ENCODE data around the gene AP1S2. TPM values are rescaled to one million over a fixed set of nuclear protein-coding genes. Genes with fewer than 3 reads are reported as not detected.

AP1S2 gene
- polyA plus RNA-seq, 1 of the 3 experiments (the other 2 are of a cell fraction): 17.7 TPM

- TF ChIP-seq USF1 (IDR thresholded peaks at IDR 0.05; ENCODE audit: borderline replicate concordance, low read depth) (no peak), CHD2 (IDR thresholded peaks at IDR 0.05; ENCODE audit: low read length, partially characterized antibody) (no peak), USF2 (IDR thresholded peaks at IDR 0.05; ENCODE audit: borderline replicate concordance, low read depth, low read length) (no peak)
Observed at GRCh38 chrX:15873566-15873965, 19.0 kb upstream of the AP1S2 start (continued).

GRCh38 chrX:15870310-15870709 lies 15.7 kb upstream of the AP1S2 start:
- Histone ChIP-seq H3K4me3 (ENCODE audit: low read depth in 2 of 2, low read length in 1 of 2) (no peak overlapping the region), H3K36me3 (replicated peaks in 1 of 2; ENCODE audit: control insufficient read depth in 1 of 2, insufficient read depth in 2 of 2, low read length in 1 of 2) (no peaks in the 10 kb centered on the region), H3K4me1 (ENCODE audit: control insufficient read depth in 1 of 2, insufficient read depth in 2 of 2, low read depth in 1 of 2, low read length in 1 of 2) (no peaks in the 10 kb centered on the region), H4K20me1 (ENCODE audit: insufficient read depth) (no peaks in the 10 kb centered on the region), H3K9me2 (no peaks in the 10 kb centered on the region), H3K9me3 (no peaks in the 10 kb centered on the region), H2AFZ (ENCODE audit: low read depth) (no peak overlapping the region), H3K27ac (ENCODE audit: low read depth in 2 of 2, low read length in 1 of 2) (no peak overlapping the region), H3F3A (replicated peaks; ENCODE audit: insufficient read depth) (no peaks in the 10 kb centered on the region), H3K79me2 (ENCODE audit: insufficient read depth) (no peaks in the 10 kb centered on the region), H3K9ac (no peak overlapping the region), H3K4me2 (no peak overlapping the region), H3K27me3 (ENCODE audit: insufficient read depth) (peaks cover 15% of the 10 kb centered on the region; the same call in 1 of the 2 replicates)
- DNase-seq: no peak
- ChIA-PET CTCF (interaction anchor here (0.6 kb wide), 1 partner anchor 60 kb away, joined by 3 read pairs; no protein-coding TSS in a partner anchor), POLR2A (no interaction called here)
- 33% methylated on average over 4 of the region's 4 CpGs for WGBS (ENCODE audit: low lambda C conversion rate)
- no peak for TF ChIP-seq USF1 (IDR thresholded peaks at IDR 0.05; ENCODE audit: borderline replicate concordance, low read depth)
- no peak for TF ChIP-seq TCF12 (IDR thresholded peaks at IDR 0.05)
- TF ChIP-seq MXI1 (IDR thresholded peaks at IDR 0.05; ENCODE audit: low read depth, low read length): no peak
- TF ChIP-seq NFIC (IDR thresholded peaks at IDR 0.05; ENCODE audit: borderline replicate concordance): no peak
- no peak for TF ChIP-seq SIN3A (IDR thresholded peaks at IDR 0.05; ENCODE audit: borderline replicate concordance, low read depth, low read length)
- TF ChIP-seq RXRA (IDR thresholded peaks at IDR 0.05; ENCODE audit: borderline replicate concordance, low read depth): no peak
- TF ChIP-seq FOXJ3 (CRISPR knock-in tag; IDR thresholded peaks at IDR 0.05): no peak
- no peak for TF ChIP-seq ELF1 (IDR thresholded peaks at IDR 0.05)
- TF ChIP-seq TAF1 (IDR thresholded peaks at IDR 0.05; ENCODE audit: borderline replicate concordance, low read depth, low read length): no peak
- no peak for TF ChIP-seq GABPA (IDR thresholded peaks at IDR 0.05; ENCODE audit: low read depth)
- TF ChIP-seq MEF2A (IDR thresholded peaks at IDR 0.05; ENCODE audit: borderline replicate concordance, low read depth): no peak
- TF ChIP-seq IRF3 (IDR thresholded peaks at IDR 0.05; ENCODE audit: low read depth, low read length): no peak
- TF ChIP-seq POLR2AphosphoS5 (IDR thresholded peaks at IDR 0.05; ENCODE audit: low read depth, low read length): no peak
- TF ChIP-seq ZBTB33 (IDR thresholded peaks at IDR 0.05; ENCODE audit: borderline replicate concordance, low read depth): no peak
- no peak for TF ChIP-seq NRF1 (IDR thresholded peaks at IDR 0.05; ENCODE audit: low read depth, low read length)
- TF ChIP-seq GATA2 (CRISPR knock-in tag; IDR thresholded peaks at IDR 0.05): no peak
- TF ChIP-seq REST (IDR thresholded peaks at IDR 0.05; ENCODE audit: low read depth, low read length): no peak
- TF ChIP-seq RAD21 (IDR thresholded peaks at IDR 0.05; ENCODE audit: low read length): no peak

Data from SK-N-SH (cell line).